H9 (cell line): ENCODE data around the gene TBCEL. TPM values are rescaled to one million over a fixed set of nuclear protein-coding genes. Genes with fewer than 3 reads are reported as not detected.

Source experiments
- DNase-seq: peaks from one replicate; pipeline ENCODE4 v3.0.0-alpha.2; 2017
- H2AFZ ChIP-seq: one replicate; pipeline ENCODE4 v1.6.1; 2013; ENCODE audit warnings: mild to moderate bottlenecking, low read length, control low read depth, moderate library complexity
- H2AK5ac ChIP-seq: 2 replicates; pipeline ENCODE4 v1.6.1; 2013; ENCODE audit warnings: low read length, control low read depth, mixed read lengths; ENCODE audit not compliant: insufficient read length
- H2BK120ac ChIP-seq: one replicate; pipeline ENCODE4 v1.6.1; 2013; ENCODE audit warnings: low read depth, mild to moderate bottlenecking, low read length, control low read depth, inconsistent platforms; ENCODE audit not compliant: poor library complexity, severe bottlenecking
- H2BK12ac ChIP-seq: 2 replicates; pipeline ENCODE4 v1.6.1; 2013; ENCODE audit warnings: low read length, control low read depth, mixed read lengths, low read depth; ENCODE audit not compliant: insufficient read length
- H2BK15ac ChIP-seq: 2 replicates; pipeline ENCODE4 v1.6.1; 2013; ENCODE audit warnings: low read depth, low read length, control low read depth
- H2BK20ac ChIP-seq: one replicate; pipeline ENCODE4 v1.6.1; 2013; ENCODE audit warnings: low read depth, mild to moderate bottlenecking, low read length, control low read depth, inconsistent platforms; ENCODE audit not compliant: poor library complexity, severe bottlenecking
- H2BK5ac ChIP-seq: 2 replicates; pipeline ENCODE4 v1.6.1; 2013; ENCODE audit warnings: low read length, control low read depth, mixed read lengths; ENCODE audit not compliant: insufficient read length
- H3K14ac ChIP-seq: 2 replicates; pipeline ENCODE4 v1.6.1; 2013; ENCODE audit warnings: low read length, control low read depth; ENCODE audit not compliant: insufficient read depth
- H3K18ac ChIP-seq: 2 replicates; pipeline ENCODE4 v1.6.1; 2013; ENCODE audit warnings: low read depth, mild to moderate bottlenecking, mixed read lengths, low read length, control low read depth; ENCODE audit not compliant: insufficient read length
- H3K23ac ChIP-seq: 2 replicates; pipeline ENCODE4 v1.6.1; 2013; ENCODE audit warnings: low read length, control low read depth, mixed read lengths, low read depth; ENCODE audit not compliant: insufficient read length
- H3K23me2 ChIP-seq: 2 replicates; pipeline ENCODE4 v1.6.1; 2013; ENCODE audit warnings: low read depth, mild to moderate bottlenecking, mixed read lengths, low read length, control low read depth; ENCODE audit not compliant: insufficient read length, poor library complexity, severe bottlenecking
- H3K27ac ChIP-seq: 2 replicates; pipeline ENCODE4 v1.5.1; 2013; ENCODE audit warnings: low read length, control low read depth, mixed read lengths, low read depth; ENCODE audit not compliant: insufficient read length
- H3K27me3 ChIP-seq: 2 replicates; pipeline ENCODE4 v1.6.1; 2013; ENCODE audit warnings: low read length, control low read depth, inconsistent platforms; ENCODE audit not compliant: insufficient read depth
- H3K4ac ChIP-seq: 2 replicates; pipeline ENCODE4 v1.6.1; 2013; ENCODE audit warnings: low read depth, mild to moderate bottlenecking, control low read depth, inconsistent platforms, low read length, moderate library complexity
- H3K4me1 ChIP-seq: 2 replicates; pipeline ENCODE4 v1.6.1; 2013; ENCODE audit warnings: low read length, control low read depth, inconsistent platforms; ENCODE audit not compliant: insufficient read depth
- H3K4me2 ChIP-seq: 2 replicates; pipeline ENCODE4 v1.6.1; 2013; ENCODE audit warnings: low read length, control low read depth, mixed read lengths; ENCODE audit not compliant: insufficient read length, insufficient read depth
- H3K56ac ChIP-seq: 2 replicates; pipeline ENCODE4 v1.6.1; 2013; ENCODE audit warnings: low read depth, mild to moderate bottlenecking, mixed read lengths, low read length, control low read depth; ENCODE audit not compliant: insufficient read length
- H3K79me1 ChIP-seq: 2 replicates; pipeline ENCODE4 v1.6.1; 2013; ENCODE audit warnings: low read depth, mild to moderate bottlenecking, moderate library complexity, low read length, control low read depth, inconsistent platforms; ENCODE audit not compliant: insufficient read depth, poor library complexity, severe bottlenecking
- H3K79me2 ChIP-seq: 2 replicates; pipeline ENCODE4 v1.6.1; 2013; ENCODE audit warnings: low read length, control low read depth, inconsistent platforms; ENCODE audit not compliant: insufficient read depth
- H3K9ac ChIP-seq: 2 replicates; pipeline ENCODE4 v1.6.1; 2013; ENCODE audit warnings: low read length, control low read depth, mixed read lengths; ENCODE audit not compliant: insufficient read length; ENCODE audit errors: extremely low read depth
- H3K9me3 ChIP-seq: one replicate; pipeline ENCODE4 v1.6.1; 2013; ENCODE audit warnings: low read depth, low read length, inconsistent platforms; ENCODE audit not compliant: control insufficient read depth
- H3T11ph ChIP-seq: one replicate; pipeline ENCODE4 v1.6.1; 2013; ENCODE audit warnings: mild to moderate bottlenecking, low read length, control low read depth, inconsistent platforms
- H4K20me1 ChIP-seq: one replicate; pipeline ENCODE4 v1.6.1; 2013; ENCODE audit not compliant: control insufficient read depth, insufficient read length, insufficient read depth
- H4K5ac ChIP-seq: 2 replicates; pipeline ENCODE4 v1.6.1; 2013; ENCODE audit warnings: low read depth, mild to moderate bottlenecking, mixed read lengths, low read length, control low read depth; ENCODE audit not compliant: insufficient read length
- H4K8ac ChIP-seq: replicated peaks from 2 replicates; pipeline ENCODE4 v1.6.1; 2013; ENCODE audit warnings: low read length, control low read depth, mixed read lengths, low read depth; ENCODE audit not compliant: insufficient read length
- H4K91ac ChIP-seq: 2 replicates; pipeline ENCODE4 v1.6.1; 2013; ENCODE audit warnings: low read depth, mild to moderate bottlenecking, moderate library complexity, mixed read lengths, low read length, control low read depth; ENCODE audit not compliant: insufficient read length
- H3K27ac Mint-ChIP-seq, 3 experiments: 2 replicates in 2 of 3; 3 replicates in 1 of 3; pipeline ENCODE4 v1.8.0; 2020 to 2021; ENCODE audit warnings: mixed read lengths in 3 of 3, mild to moderate bottlenecking in 1 of 3, moderate library complexity in 1 of 3
- H3K27me3 Mint-ChIP-seq: 2 replicates; pipeline ENCODE4 v1.8.0; 2021; ENCODE audit warnings: low read depth, mild to moderate bottlenecking, moderate library complexity, mixed read lengths
- H3K36me3 Mint-ChIP-seq, 3 experiments: 2 replicates in 2 of 3; 3 replicates in 1 of 3; pipeline ENCODE4 v1.8.0; 2020 to 2021; ENCODE audit warnings: low read depth in 3 of 3, mixed read lengths in 3 of 3; ENCODE audit not compliant: insufficient read depth in 1 of 3
- H3K4me1 Mint-ChIP-seq, 2 experiments: 2 replicates each; pipeline ENCODE4 v1.8.0; 2020; ENCODE audit warnings: mixed read lengths in 2 of 2
- H3K4me3 Mint-ChIP-seq, 2 experiments: 2 replicates in 1 of 2; 3 replicates in 1 of 2; pipeline ENCODE4 v1.8.0; 2020 to 2021; ENCODE audit warnings: mild to moderate bottlenecking in 2 of 2, mixed read lengths in 2 of 2, moderate library complexity in 1 of 2
- H3K9me3 Mint-ChIP-seq, 2 experiments: 2 replicates in 1 of 2; 3 replicates in 1 of 2; pipeline ENCODE4 v1.8.0; 2020; ENCODE audit warnings: mild to moderate bottlenecking in 2 of 2, mixed read lengths in 2 of 2, moderate library complexity in 1 of 2
- WGBS: extraction: QIAGEN DNeasy Blood & Tissue Kit; methylation state at CpG from one replicate; pipeline ENCODE4 v1.1.7; 2013; ENCODE audit warnings: missing lambda C conversion rate, low lambda C conversion rate, mixed read lengths; ENCODE audit not compliant: insufficient read length; ENCODE audit errors: extremely low coverage; 5-methylcytosine and 5-hydroxymethylcytosine counted together
- total RNA-seq: library from RNA; stranded (reverse); gene quantifications from 2 replicates; pipeline ENCODE4 v1.2.1, GENCODE V29; 2021
- TF ChIP-seq, protein P1 (sequence below): fragments of 200-600 bp; sonication (generic); conservative IDR thresholded peaks from 3 replicates; pipeline ENCODE4 v1.8.0; 2021; ENCODE audit warnings: antibody characterized with exemption, mild to moderate bottlenecking

Gene TBCEL
- total RNA-seq, 1 experiment from 2014 or later, result 17.3 TPM

DNA sequence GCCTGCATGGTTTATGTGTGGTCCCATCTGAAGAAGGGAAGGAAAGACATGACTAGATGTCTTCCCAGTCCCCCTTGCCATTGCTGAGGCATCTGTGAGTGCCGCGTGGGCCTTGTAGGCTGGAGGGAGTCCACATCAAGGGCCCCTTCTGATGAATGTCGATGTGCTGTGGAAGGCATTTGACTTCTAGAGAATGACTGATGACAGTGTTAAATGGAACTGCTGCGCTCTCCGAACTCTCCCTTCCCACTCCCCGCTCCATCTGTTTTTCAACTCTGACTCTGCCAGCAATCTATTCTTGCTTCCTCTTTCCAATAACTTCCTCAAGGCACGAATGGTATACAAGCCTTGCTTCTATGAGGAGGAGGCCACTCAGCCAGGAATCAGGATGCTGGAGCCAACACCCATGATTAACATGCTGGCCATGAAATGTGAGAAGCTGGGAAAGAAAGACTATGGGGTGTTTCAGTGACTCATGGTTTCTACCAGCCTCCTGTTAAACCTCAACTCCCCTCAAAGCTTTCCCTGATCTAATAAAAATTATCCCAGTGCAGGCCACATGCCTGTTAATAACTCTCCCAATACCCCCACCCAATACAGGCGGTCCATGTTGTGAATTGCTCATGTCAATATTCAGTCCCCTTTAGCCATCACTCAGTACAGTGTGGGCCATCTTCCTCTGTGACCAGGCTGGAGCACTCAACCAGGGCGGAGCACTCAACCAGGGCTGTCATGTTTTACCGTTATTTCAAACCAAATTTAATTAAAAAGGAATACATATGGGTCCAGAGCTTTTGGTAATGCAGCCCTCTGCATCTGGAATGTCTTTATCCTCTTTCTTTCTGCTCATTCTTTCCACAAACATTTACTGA lies 46.4 kb upstream of the TBCEL start:
- Histone ChIP-seq H2BK20ac (no peak overlapping the region), H4K8ac (no peak overlapping the region), H2BK5ac (no peak overlapping the region), H2AK5ac (no peak overlapping the region), H3K79me2 (no peaks in the 10 kb centered on the region), H3K9me3 (no peaks in the 10 kb centered on the region), H3K9ac (no peak overlapping the region), H2BK15ac (no peak overlapping the region), H3K23me2 (no peaks in the 10 kb centered on the region), H3K27me3 (no peaks in the 10 kb centered on the region), H3K79me1 (no peaks in the 10 kb centered on the region), H3K56ac (no peak overlapping the region), H3K4me1 (no peaks in the 10 kb centered on the region), H3K27ac (no peak overlapping the region), H3K4me2 (no peak overlapping the region), H2BK12ac (no peak overlapping the region), H2BK120ac (no peak overlapping the region), H3K14ac (no peak overlapping the region), H3K4ac (no peak overlapping the region), H3K18ac (no peak overlapping the region), H3K23ac (no peak overlapping the region), H2AFZ (no peak overlapping the region), H4K20me1 (no peaks in the 10 kb centered on the region), H4K5ac (no peak overlapping the region), H3T11ph (no peak overlapping the region), H4K91ac (no peak overlapping the region)
- no peak for DNase-seq
- no peak overlapping the region for H3K4me3 Mint-ChIP-seq
- whole genome bisulfite sequencing, result no CpG with 5 or more reads among the region's 10 CpGs
- no peaks in the 10 kb centered on the region for H3K36me3 Mint-ChIP-seq
- H3K27me3 Mint-ChIP-seq, result peaks cover 3% of the 10 kb centered on the region; the same call in 1 of the 2 replicates
- no peak overlapping the region for H3K27ac Mint-ChIP-seq
- TF ChIP-seq, protein P1, sequence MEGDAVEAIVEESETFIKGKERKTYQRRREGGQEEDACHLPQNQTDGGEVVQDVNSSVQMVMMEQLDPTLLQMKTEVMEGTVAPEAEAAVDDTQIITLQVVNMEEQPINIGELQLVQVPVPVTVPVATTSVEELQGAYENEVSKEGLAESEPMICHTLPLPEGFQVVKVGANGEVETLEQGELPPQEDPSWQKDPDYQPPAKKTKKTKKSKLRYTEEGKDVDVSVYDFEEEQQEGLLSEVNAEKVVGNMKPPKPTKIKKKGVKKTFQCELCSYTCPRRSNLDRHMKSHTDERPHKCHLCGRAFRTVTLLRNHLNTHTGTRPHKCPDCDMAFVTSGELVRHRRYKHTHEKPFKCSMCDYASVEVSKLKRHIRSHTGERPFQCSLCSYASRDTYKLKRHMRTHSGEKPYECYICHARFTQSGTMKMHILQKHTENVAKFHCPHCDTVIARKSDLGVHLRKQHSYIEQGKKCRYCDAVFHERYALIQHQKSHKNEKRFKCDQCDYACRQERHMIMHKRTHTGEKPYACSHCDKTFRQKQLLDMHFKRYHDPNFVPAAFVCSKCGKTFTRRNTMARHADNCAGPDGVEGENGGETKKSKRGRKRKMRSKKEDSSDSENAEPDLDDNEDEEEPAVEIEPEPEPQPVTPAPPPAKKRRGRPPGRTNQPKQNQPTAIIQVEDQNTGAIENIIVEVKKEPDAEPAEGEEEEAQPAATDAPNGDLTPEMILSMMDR, result no peak
- H3K4me1 Mint-ChIP-seq, result peaks cover 8 to 9% of the 10 kb centered on the region in 2 experiments
- no peaks in the 10 kb centered on the region for H3K9me3 Mint-ChIP-seq
